Aorta (tissue), 5 donors: Measurements from ENCODE around the gene KCNK7. TPM values are rescaled to one million over a fixed set of nuclear protein-coding genes. Genes with fewer than 3 reads are reported as not detected.

Source experiments
- ATAC-seq: fragments of 200-7000 bp; cut with Tn5 transposase; one replicate; pipeline ENCODE4 v1.9.1; 2022; ENCODE audit warnings: moderate library complexity; ENCODE audit not compliant: low FRiP score
- DNase-seq, 2 donors: peaks; one replicate each; pipeline ENCODE4 v3.0.0-alpha.2; 2020
- H3K27ac ChIP-seq, 2 donors: one replicate each; pipeline ENCODE4 v1.5.1; 2013; ENCODE audit warnings: low read length in 2 of 2, mild to moderate bottlenecking in 2 of 2, moderate library complexity in 2 of 2, control low read depth in 1 of 2, inconsistent platforms in 1 of 2, low read depth in 1 of 2
- H3K27me3 ChIP-seq, 2 donors: one replicate each; pipeline ENCODE4 v1.6.1; 2013; ENCODE audit warnings: control low read depth in 1 of 2, low read length in 1 of 2, mild to moderate bottlenecking in 1 of 2, moderate library complexity in 1 of 2; ENCODE audit not compliant: insufficient read depth in 2 of 2, control insufficient read depth in 1 of 2
- H3K36me3 ChIP-seq, 2 donors: one replicate each; pipeline ENCODE4 v1.6.1; 2013; ENCODE audit warnings: control low read depth in 1 of 2, low read length in 1 of 2, mild to moderate bottlenecking in 1 of 2; ENCODE audit not compliant: insufficient read depth in 2 of 2, control insufficient read depth in 1 of 2
- H3K4me1 ChIP-seq, 2 donors: one replicate each; pipeline ENCODE4 v1.6.1; 2013; ENCODE audit warnings: low read length in 2 of 2, control low read depth in 1 of 2, mild to moderate bottlenecking in 1 of 2, moderate library complexity in 1 of 2; ENCODE audit not compliant: insufficient read depth in 2 of 2, control insufficient read depth in 1 of 2
- H3K4me3 ChIP-seq, 2 donors: one replicate each; pipeline ENCODE4 v1.5.1; 2013; ENCODE audit warnings: low read length in 2 of 2, control low read depth in 1 of 2, mild to moderate bottlenecking in 1 of 2
- H3K9me3 ChIP-seq: one replicate; pipeline ENCODE4 v1.6.1; 2013; ENCODE audit warnings: mild to moderate bottlenecking, low read length; ENCODE audit not compliant: control insufficient read depth
- WGBS, 2 donors: extraction: QIAGEN DNeasy Blood & Tissue Kit; methylation state at CpG; one replicate each; pipeline ENCODE4 v1.1.7; 2013; 5-methylcytosine and 5-hydroxymethylcytosine counted together
- intact Hi-C, 2 donors: fragments of 100-400 bp; cut with DNase I; formaldehyde crosslinking; loops; one replicate each; pipeline versions ENCODE4 v1.14.2 to v1.15.0; 2022
- polyA plus RNA-seq, 2 donors: library from polyadenylated mRNA; stranded (reverse); fragments of 200-250 nt; gene quantifications; one replicate each; pipeline ENCODE4 v1.2.3, GENCODE V29; 2013
- total RNA-seq, 2 donors: library from RNA; stranded (reverse); fragmentation: NEBNext Ultra II Directional; extraction: Animal tissue kit (Norgen Biotek cat#: 25700); gene quantifications; one replicate each; pipeline ENCODE4 v1.2.1, GENCODE V29; 2021
- donor health status: healthy with polysubstance abuse.
- donor health status: Bipolar disorder and iron deficiency.
- donor health status: DM: no; HTN: no; CAD: no.
- donor health status: DM: no; HTN: no; CAD: no.
- donor health status: DM: yes; HTN: yes; CAD: no.

KCNK7 gene
- total and polyA plus RNA-seq, 4 donors, result 0.93 to 7.3 (median 1.3) TPM; not detected in 1

DNA sequence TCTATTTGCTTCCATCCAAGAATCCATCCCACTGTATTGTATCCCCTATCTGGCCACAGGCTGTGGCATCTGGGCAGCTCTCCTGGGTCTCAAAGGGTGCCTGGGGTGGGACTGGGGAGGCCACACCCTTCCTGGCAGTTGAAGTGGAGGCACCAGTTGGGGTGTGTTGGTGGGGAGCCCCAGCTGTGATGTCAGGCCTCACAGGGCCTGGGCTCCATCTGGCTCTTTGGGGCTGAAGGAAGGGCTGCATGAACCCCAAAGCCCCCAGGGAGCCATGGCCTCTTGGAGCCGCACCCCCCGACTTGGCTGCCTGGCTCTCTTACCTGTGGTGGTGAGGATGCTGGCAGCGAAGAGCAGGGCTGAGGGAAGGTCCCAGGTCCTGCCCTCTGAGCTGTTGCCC is 469 bp downstream of the KCNK7 start:
- 68 to 74% methylated on average over 3 of the region's 3 CpGs for WGBS, 2 donors
- intact Hi-C loops, result no loop called here
- Histone ChIP-seq H3K4me1 (no peaks in the 10 kb centered on the region), H3K36me3 (peaks cover 0 to 2% of the 10 kb centered on the region in 2 donors), H3K9me3 (no peaks in the 10 kb centered on the region), H3K4me3 (no peak overlapping the region), H3K27ac (no peak overlapping the region), H3K27me3 (no peaks in the 10 kb centered on the region)
- no peak for ATAC-seq
- no peak for DNase-seq

DNA sequence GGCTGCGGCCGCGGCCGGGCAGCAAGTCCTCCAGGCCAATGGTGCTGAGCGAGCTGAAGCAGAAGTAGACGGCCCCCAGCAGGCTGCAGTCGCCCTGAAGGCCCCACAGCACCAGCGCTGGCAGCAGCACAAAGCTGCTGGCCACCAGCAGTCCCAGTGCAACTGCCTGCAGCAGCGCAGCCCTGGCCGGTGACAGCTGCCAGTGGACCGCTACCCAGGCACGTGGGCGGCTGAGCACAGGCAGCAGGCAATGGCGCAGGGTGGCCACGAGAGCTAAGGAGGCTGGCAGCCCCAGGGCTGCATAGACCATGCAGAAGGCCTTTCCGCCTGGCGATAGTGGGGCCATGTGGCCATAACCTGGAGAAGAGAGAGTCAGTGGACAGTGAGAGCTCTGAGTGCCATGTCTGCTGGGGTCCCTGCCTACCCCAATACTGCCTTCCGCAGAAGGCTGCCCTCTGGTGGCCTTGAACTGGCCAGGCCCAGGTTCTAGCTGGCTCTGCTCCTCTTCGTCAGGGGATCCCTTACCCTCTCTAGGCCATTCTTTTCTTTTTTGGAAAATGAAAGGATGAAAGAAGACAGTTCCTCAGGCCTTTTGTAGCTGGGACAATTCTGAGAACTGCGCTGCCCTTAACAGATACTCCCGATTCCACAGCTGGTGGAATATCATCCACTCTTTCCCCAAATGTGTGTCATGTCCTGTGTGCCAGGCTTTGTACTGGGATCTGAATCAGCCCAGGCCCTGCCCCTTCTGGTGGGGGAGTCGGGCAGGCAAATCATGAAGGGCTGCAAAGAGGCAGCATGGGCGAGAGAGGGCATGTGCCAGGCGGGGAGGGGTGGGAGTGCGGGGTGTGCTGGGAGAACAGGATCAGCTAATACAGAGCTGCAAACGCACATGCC is 1.8 kb downstream of the KCNK7 start:
- Histone ChIP-seq H3K4me1 (no peaks in the 10 kb centered on the region), H3K27me3 (no peaks in the 10 kb centered on the region), H3K9me3 (no peaks in the 10 kb centered on the region), H3K27ac (no peak overlapping the region), H3K4me3 (no peak overlapping the region), H3K36me3 (peaks cover 0 to 6% of the 10 kb centered on the region in 2 donors)
- DNase-seq, result peak; percentile 75 to 83
- peak; percentile 62 for ATAC-seq
- intact Hi-C loops, result loop anchor here (2.0 to 5.0 kb wide), 2 partner anchors 17 to 51 kb away; partner anchors contain the start of gene EHBP1L1 (in 1 of the 2)
- WGBS, 2 donors, result 53 to 55% methylated on average over 26 of the region's 26 CpGs

GRCh38 chr11:65592858-65593517 is 2.6 kb downstream of the KCNK7 start:
- intact Hi-C loops, result loop anchor here (2.0 to 5.0 kb wide), 2 partner anchors 16 to 51 kb away; partner anchors contain the start of gene EHBP1L1 (in 1 of the 2)
- H3K36me3 ChIP-seq, result peaks cover 0 to 6% of the 10 kb centered on the region in 2 donors
- no peak overlapping the region for H3K27ac ChIP-seq
- WGBS, 2 donors, result 81 to 82% methylated on average over 22 of the region's 22 CpGs
- H3K4me1 ChIP-seq, result no peaks in the 10 kb centered on the region
- H3K9me3 ChIP-seq, result no peaks in the 10 kb centered on the region
- H3K4me3 ChIP-seq, result no peak overlapping the region
- DNase-seq, result no peak
- no peak for ATAC-seq
- no peaks in the 10 kb centered on the region for H3K27me3 ChIP-seq

DNA sequence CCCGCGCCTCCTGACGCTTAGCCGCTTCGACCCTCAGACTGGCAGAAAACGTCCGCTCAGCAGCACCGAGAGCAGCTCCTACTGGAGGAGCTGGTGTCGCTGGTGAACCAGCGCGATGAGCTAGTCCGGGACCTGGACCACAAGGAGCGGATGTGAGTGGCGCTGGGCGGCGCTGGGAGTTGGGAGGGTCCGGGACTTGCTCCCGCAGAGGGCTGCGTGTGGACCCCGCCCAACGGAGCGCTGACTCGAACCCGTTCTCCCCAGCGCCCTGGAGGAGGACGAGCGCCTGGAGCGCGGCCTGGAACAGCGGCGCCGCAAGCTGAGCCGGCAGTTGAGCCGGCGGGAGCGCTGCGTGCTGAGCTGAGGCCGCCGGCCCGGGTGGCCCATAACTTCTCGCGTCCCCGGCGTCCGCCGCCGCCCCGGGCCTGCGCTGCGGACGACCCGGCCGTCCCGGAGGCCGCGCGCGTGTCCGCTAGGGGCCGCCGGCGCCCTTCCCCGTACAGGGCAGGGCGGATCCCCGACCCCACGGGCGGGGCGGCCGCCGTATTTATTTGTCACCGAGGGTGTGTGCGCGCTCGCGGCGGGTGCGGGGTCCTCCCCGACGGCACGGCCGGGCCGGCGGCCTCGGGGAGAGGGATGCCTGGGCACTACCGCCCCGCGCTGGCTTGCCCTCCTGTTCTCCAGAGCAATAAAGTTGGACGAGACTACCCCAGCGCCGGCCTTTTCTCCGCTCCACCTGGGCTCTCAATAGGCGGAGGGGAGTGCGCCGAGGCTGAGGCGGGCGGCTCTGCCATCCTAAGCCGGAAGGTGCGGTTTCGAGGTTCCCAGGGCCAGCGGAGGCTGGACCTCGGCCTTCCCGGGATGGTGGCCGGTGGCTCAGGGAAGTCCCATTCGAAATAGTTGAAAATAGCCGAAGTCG is 3.4 kb downstream of the KCNK7 start:
- Histone ChIP-seq H3K36me3 (peaks cover 0 to 6% of the 10 kb centered on the region in 2 donors), H3K27ac (no peak overlapping the region), H3K9me3 (no peaks in the 10 kb centered on the region), H3K4me1 (peaks cover 0 to 2% of the 10 kb centered on the region in 2 donors), H3K27me3 (no peaks in the 10 kb centered on the region), H3K4me3 (no peak overlapping the region)
- intact Hi-C loops, result loop anchor here (2.0 to 5.0 kb wide), 2 partner anchors 15 to 50 kb away; partner anchors contain the start of gene EHBP1L1 (in 1 of the 2)
- peak; percentile 16 for ATAC-seq
- peak in 1 of 2 donors; percentile 80 for DNase-seq
- 80 to 81% methylated on average over 79 to 106 of the region's 106 CpGs for WGBS, 2 donors

DNA sequence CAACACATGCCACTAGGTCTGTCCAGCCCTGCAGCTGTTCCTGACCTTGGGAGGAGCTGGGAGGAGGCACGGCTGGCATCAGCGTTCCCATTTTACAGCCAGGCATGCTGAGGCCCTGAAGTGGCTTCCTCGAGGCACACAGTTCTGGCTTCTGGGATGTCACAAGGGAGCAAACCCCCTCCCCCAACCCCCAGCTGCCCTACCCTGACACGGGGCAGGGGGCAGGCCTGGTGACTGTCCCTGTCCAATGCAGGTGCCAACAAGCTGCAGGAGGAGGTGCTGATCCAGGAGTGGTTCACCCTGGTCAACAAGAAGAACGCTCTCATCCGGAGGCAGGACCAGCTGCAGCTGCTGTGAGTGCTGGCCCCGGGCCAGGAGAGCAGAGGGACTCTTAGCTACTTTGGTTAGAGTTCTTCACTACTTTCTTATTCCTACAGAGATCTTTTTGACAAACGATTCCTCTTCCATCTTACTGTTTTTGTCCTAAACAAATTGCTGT is 5.3 kb downstream of the KCNK7 start:
- Histone ChIP-seq H3K36me3 (peaks cover 0 to 6% of the 10 kb centered on the region in 2 donors), H3K27ac (no peak overlapping the region), H3K27me3 (no peaks in the 10 kb centered on the region), H3K4me3 (no peak overlapping the region), H3K9me3 (no peaks in the 10 kb centered on the region), H3K4me1 (peaks cover 0 to 2% of the 10 kb centered on the region in 2 donors)
- DNase-seq (no peak), ATAC-seq (no peak)
- intact Hi-C loops, result loop anchor here in 1 of 2 donors (5.0 kb wide), 1 partner anchor 48 kb away; no protein-coding TSS in a partner anchor
- WGBS, 2 donors, result 50 to 52% methylated on average over 8 of the region's 8 CpGs

DNA sequence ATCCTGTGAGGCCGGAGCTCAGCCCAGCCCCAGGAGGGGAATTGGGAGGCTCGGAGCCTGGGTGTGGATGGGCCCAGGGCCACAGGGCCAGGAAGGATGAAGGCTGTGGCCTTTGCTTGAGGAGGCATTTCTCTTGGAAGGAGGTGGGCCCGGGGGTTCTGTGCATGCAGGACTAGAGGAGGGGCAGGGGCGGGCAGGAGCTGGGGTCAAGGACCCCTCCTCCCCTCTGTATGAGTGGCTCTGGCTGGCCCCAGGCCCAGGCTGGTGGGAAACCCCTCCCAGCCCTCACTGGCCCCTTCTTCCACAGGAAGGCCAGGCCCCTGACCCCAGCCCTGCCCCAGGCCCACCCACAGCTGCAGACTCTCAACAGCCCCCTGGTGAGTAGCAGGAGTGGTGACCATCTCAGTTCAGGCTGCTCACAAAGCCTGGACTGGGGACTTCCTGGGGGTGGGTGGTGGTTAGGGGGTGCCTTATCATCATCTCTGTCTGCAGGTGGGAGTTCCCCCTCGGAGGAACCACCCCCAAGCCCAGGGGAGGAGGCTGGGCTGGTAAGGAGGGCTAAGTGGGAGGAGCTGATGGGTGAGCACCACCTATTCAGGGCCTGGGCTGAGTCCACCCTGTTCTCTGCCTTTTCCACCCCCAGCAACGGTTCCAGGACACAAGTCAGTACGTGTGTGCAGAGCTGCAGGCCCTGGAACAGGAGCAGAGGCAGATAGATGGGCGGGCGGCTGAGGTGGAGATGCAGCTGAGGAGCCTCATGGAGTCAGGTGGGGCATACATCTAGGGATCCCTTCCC is 6.0 kb downstream of the KCNK7 start:
- no peak overlapping the region for H3K27ac ChIP-seq
- H3K36me3 ChIP-seq, result peaks cover 0 to 6% of the 10 kb centered on the region in 2 donors
- intact Hi-C loops, result loop anchor here in 1 of 2 donors (5.0 kb wide), 1 partner anchor 47 kb away; no protein-coding TSS in a partner anchor
- no peaks in the 10 kb centered on the region for H3K9me3 ChIP-seq
- DNase-seq, result no peak
- no peak overlapping the region for H3K4me3 ChIP-seq
- no peak for ATAC-seq
- no peaks in the 10 kb centered on the region for H3K27me3 ChIP-seq
- WGBS, 2 donors, result 68 to 71% methylated on average over 9 of the region's 9 CpGs
- H3K4me1 ChIP-seq, result peaks cover 0 to 2% of the 10 kb centered on the region in 2 donors

- H3K27ac ChIP-seq, result peak overlapping the region; percentile 1 to 72
- ATAC-seq (no peak), DNase-seq (peak; percentile 80 to 83)
- WGBS, 2 donors, result 38 to 45% methylated on average over 13 of the region's 13 CpGs
- H3K4me3 ChIP-seq, result no peak overlapping the region
- H3K27me3 ChIP-seq, result no peaks in the 10 kb centered on the region
- intact Hi-C loops, result no loop called here
- peaks cover 0 to 2% of the 10 kb centered on the region in 2 donors for H3K4me1 ChIP-seq
- H3K9me3 ChIP-seq, result no peaks in the 10 kb centered on the region
- peaks cover 0 to 8% of the 10 kb centered on the region in 2 donors for H3K36me3 ChIP-seq
These were observed 7.2 kb downstream of the KCNK7 start for GRCh38 chr11:65588199-65589054.
